ENCODE data around the gene RASA1. TPM values are rescaled to one million over a fixed set of nuclear protein-coding genes. Genes with fewer than 3 reads are reported as not detected.

The RASA1 gene
- total RNA-seq, 4 donors from 2014 or later: 33.0 to 62.2 (median 46.6) TPM

- TF ChIP-seq CTCF (IDR thresholded peaks at IDR 0.05; ENCODE audit: low read depth): no peak
These were observed 22.2 kb upstream of the RASA1 start for GRCh38 chr5:87245451-87245850.

GRCh38 chr5:87246061-87246460 lies 21.6 kb upstream of the RASA1 start:
- TF ChIP-seq CTCF (IDR thresholded peaks at IDR 0.05; ENCODE audit: low read depth): no peak

- TF ChIP-seq CTCF (IDR thresholded peaks at IDR 0.05; ENCODE audit: low read depth): no peak
These were observed 15.4 kb upstream of the RASA1 start for GRCh38 chr5:87252283-87252605.

- no peak for TF ChIP-seq CTCF (IDR thresholded peaks at IDR 0.05; ENCODE audit: low read depth)
These were observed 13.6 kb upstream of the RASA1 start for GRCh38 chr5:87254035-87254434.

GRCh38 chr5:87258507-87258906 lies 9.2 kb upstream of the RASA1 start:
- no peak for TF ChIP-seq CTCF (IDR thresholded peaks at IDR 0.05; ENCODE audit: low read depth)

GRCh38 chr5:87260604-87261192 lies 7.0 kb upstream of the RASA1 start:
- no peak for TF ChIP-seq CTCF (IDR thresholded peaks at IDR 0.05; ENCODE audit: low read depth)

GRCh38 chr5:87263498-87263897 lies 4.2 kb upstream of the RASA1 start:
- no peak for TF ChIP-seq CTCF (IDR thresholded peaks at IDR 0.05; ENCODE audit: low read depth)
